Right ventricle myocardium superior (tissue), 1 donor: Measurements from ENCODE around the gene SPAG8. TPM values are rescaled to one million over a fixed set of nuclear protein-coding genes. Genes with fewer than 3 reads are reported as not detected.
A peak's percentile ranks its signal among the peaks of the same experiment; 100 is the strongest.

Experiments
- ATAC-seq: fragments of 200-7000 bp; cut with Tn5 transposase; one replicate; pipeline ENCODE4 v1.9.1; 2020; ENCODE audit warnings: mild to moderate bottlenecking; ENCODE audit not compliant: poor library complexity
- DNase-seq: peaks from one replicate; pipeline ENCODE4 v3.0.0-alpha.2; 2020
- intact Hi-C: fragments of 100-400 bp; cut with DNase I; formaldehyde crosslinking; loops from one replicate; pipeline ENCODE4 v1.11.2; 2022
- total RNA-seq: library from RNA; stranded (reverse); fragmentation: NEBNext Ultra II Directional; extraction: Animal tissue kit (Norgen Biotek cat#: 25700); gene quantifications from one replicate; pipeline ENCODE4 v1.2.1, GENCODE V29; 2021
- donor health status: DM: no; HTN: yes; CAD: no; lungs with severe emphysema.

Gene SPAG8
- total RNA-seq, 1 donor from 2014 or later = 1.8 TPM

- ATAC-seq (peak; percentile 92), DNase-seq (peak; percentile 98)
- intact Hi-C loops = no loop called here
These were observed 2.9 kb upstream of the SPAG8 start, which contains the start of gene HINT2 for GRCh38 chr9:35814841-35815543. HINT2 (minus strand) TSS chr9:35815042; CDS start chr9:35814979, 63 bp downstream.

- intact Hi-C loops = no loop called here
- DNase-seq = peak; percentile 85
- ATAC-seq = peak; percentile 66
These were observed 2.2 kb upstream of the SPAG8 start for GRCh38 chr9:35814106-35814840.

GRCh38 chr9:35813434-35814105 is 1.5 kb upstream of the SPAG8 start:
- no peak for ATAC-seq
- intact Hi-C loops = no loop called here
- DNase-seq = no peak

- ATAC-seq (peak; percentile 3), DNase-seq (peak; percentile 59)
- intact Hi-C loops = no loop called here
These were observed 559 bp downstream of the SPAG8 start for GRCh38 chr9:35811381-35812024.

- no peak for DNase-seq
- ATAC-seq = no peak
- intact Hi-C loops = no loop called here
These were observed 1.9 kb downstream of the SPAG8 start for GRCh38 chr9:35810122-35810521.

GRCh38 chr9:35808433-35808832 is 3.6 kb downstream of the SPAG8 start:
- DNase-seq = no peak
- intact Hi-C loops = no loop called here

GRCh38 chr9:35806101-35806500 is 6.0 kb downstream of the SPAG8 start:
- intact Hi-C loops = no loop called here
- ATAC-seq (no peak), DNase-seq (no peak)

More at GRCh38 chr9:35808433-35808832, 3.6 kb downstream of the SPAG8 start:
- ATAC-seq = no peak

GRCh38 chr9:35801328-35802128 is 10.5 kb downstream of the SPAG8 start:
- DNase-seq (no peak), ATAC-seq (no peak)
- intact Hi-C loops = no loop called here

- ATAC-seq = no peak
- intact Hi-C loops = no loop called here
- no peak for DNase-seq
These were observed 11.5 kb downstream of the SPAG8 start for GRCh38 chr9:35800530-35800929.

GRCh38 chr9:35798658-35799374 is 13.2 kb downstream of the SPAG8 start:
- no peak for ATAC-seq
- DNase-seq = no peak
- intact Hi-C loops = loop anchor here (10.0 kb wide), 1 partner anchor 226 kb away; no protein-coding TSS in a partner anchor

GRCh38 chr9:35797311-35798109 is 14.6 kb downstream of the SPAG8 start:
- ATAC-seq (no peak), DNase-seq (no peak)
- intact Hi-C loops = loop anchor here (10.0 kb wide), 1 partner anchor 227 kb away; no protein-coding TSS in a partner anchor

GRCh38 chr9:35795695-35796094 is 16.4 kb downstream of the SPAG8 start:
- ATAC-seq = no peak
- intact Hi-C loops = loop anchor here (10.0 kb wide), 1 partner anchor 229 kb away; no protein-coding TSS in a partner anchor
- no peak for DNase-seq

GRCh38 chr9:35793461-35793860 is 18.6 kb downstream of the SPAG8 start:
- DNase-seq (no peak), ATAC-seq (no peak)
- intact Hi-C loops = loop anchor here (5.0 to 10.0 kb wide), 2 partner anchors 34 to 231 kb away; partner anchors contain the start of genes FAM221B and TMEM8B

- ATAC-seq = no peak
- intact Hi-C loops = loop anchor here (5.0 to 10.0 kb wide), 2 partner anchors 34 to 232 kb away; partner anchors contain the start of genes FAM221B and TMEM8B
- no peak for DNase-seq
These were observed 19.2 kb downstream of the SPAG8 start for GRCh38 chr9:35792826-35793225.

- DNase-seq = no peak
- intact Hi-C loops = loop anchor here (5.0 to 10.0 kb wide), 2 partner anchors 35 to 233 kb away; partner anchors contain the start of genes FAM221B and TMEM8B
- no peak for ATAC-seq
These were observed 19.8 kb downstream of the SPAG8 start for GRCh38 chr9:35792024-35792813.
